K562 (cell line): ENCODE data around the gene UIMC1. TPM values are rescaled to one million over a fixed set of nuclear protein-coding genes. Genes with fewer than 3 reads are reported as not detected.

Experiments
- ATAC-seq: fragments of 200-7000 bp; cut with Tn5 transposase; 3 replicates; pipeline ENCODE4 v1.9.1; 2020; ENCODE audit warnings: moderate library complexity
- BruUV-seq: library from RNA; stranded (reverse); fragments of 400-500 nt; replicated peaks from 2 replicates; lab custom pipeline; 2021; lab: Mats Ljungman, UMichigan
- CTCF ChIA-PET: fragments of 300-600 bp; formaldehyde crosslinking; extraction: SDS; loops from one replicate; lab custom pipeline; 2021; ENCODE audit warnings: low intra/inter-chr PET ratio; lab: Yijun Ruan, JAX
- POLR2A ChIA-PET: fragments of 300-600, 350-650 bp; sonication (Branson Sonifier 250); formaldehyde crosslinking; extraction: SDS; loops from one replicate; lab custom pipeline; 2021; ENCODE audit warnings: antibody characterized with exemption, inconsistent platforms; lab: Yijun Ruan, JAX
- DNase-seq, 4 experiments: peaks; one replicate each; pipeline versions ENCODE4 v3.0.0 to v3.0.0-alpha.2; 2011 to 2018; ENCODE audit warnings: low spot score in 3 of 4, mixed read lengths in 3 of 4; ENCODE audit errors: extremely low read depth in 1 of 4
- FAIRE-seq: peaks from 2 replicates; lab custom pipeline; 2011; peaks lifted over from hg19 to GRCh38; lab: Jason Lieb, UNC
- H2AFZ ChIP-seq: 2 replicates; pipeline ENCODE4 v1.6.0; 2011; ENCODE audit warnings: low read depth, low read length, control low read depth, inconsistent platforms
- H3K27ac ChIP-seq: fragments of 200-600 bp; 3 replicates; pipeline ENCODE4 v1.8.0; 2011; ENCODE audit warnings: low read depth, mild to moderate bottlenecking, control low read depth, inconsistent platforms, low read length, moderate library complexity, mixed read lengths; ENCODE audit errors: extremely low read depth
- H3K27me3 ChIP-seq, 2 experiments: fragments of 300-600 bp in 1 of 2; 2 replicates in 1 of 2; 3 replicates in 1 of 2; pipeline versions ENCODE4 v1.6.0 to v1.8.0; 2011; ENCODE audit warnings: inconsistent platforms in 2 of 2, low read length in 2 of 2, mild to moderate bottlenecking in 1 of 2, mixed read lengths in 1 of 2, moderate library complexity in 1 of 2; ENCODE audit not compliant: control insufficient read depth in 2 of 2, insufficient read depth in 2 of 2
- H3K36me3 ChIP-seq: fragments of 300-600 bp; 3 replicates; pipeline ENCODE4 v1.8.0; 2011; ENCODE audit warnings: mild to moderate bottlenecking, low read length, inconsistent platforms; ENCODE audit not compliant: control insufficient read depth, insufficient read depth
- H3K4me1 ChIP-seq, 2 experiments: fragments of 200-600 bp in 1 of 2; replicated peaks in 1 of 2; 2 replicates in 1 of 2; 3 replicates in 1 of 2; pipeline versions ENCODE4 v1.5.1 to v1.8.0; 2011; ENCODE audit warnings: inconsistent platforms in 2 of 2, low read length in 2 of 2, mild to moderate bottlenecking in 1 of 2, mixed read lengths in 1 of 2, moderate library complexity in 1 of 2; ENCODE audit not compliant: control insufficient read depth in 2 of 2, insufficient read depth in 2 of 2
- H3K4me2 ChIP-seq: 2 replicates; pipeline ENCODE4 v1.6.1; 2011; ENCODE audit warnings: low read length, control low read depth, inconsistent platforms, mixed read lengths; ENCODE audit not compliant: insufficient read depth
- H3K4me3 ChIP-seq: fragments of 200-600 bp; sonication (generic), shearing (Covaris generic); 2 replicates; pipeline ENCODE4 v1.5.1; 2016; ENCODE audit warnings: control low read depth, inconsistent platforms
- H3K79me2 ChIP-seq: fragments of 200-600 bp; 3 replicates; pipeline ENCODE4 v1.8.0; 2011; ENCODE audit warnings: low read length, inconsistent platforms; ENCODE audit not compliant: control insufficient read depth, insufficient read depth
- H3K9ac ChIP-seq, 2 experiments: 2 replicates each; pipeline versions ENCODE4 v1.6.0 to v1.6.1; 2011; ENCODE audit warnings: low read depth in 2 of 2, low read length in 2 of 2, control low read depth in 1 of 2, inconsistent platforms in 1 of 2, mild to moderate bottlenecking in 1 of 2, mixed read lengths in 1 of 2; ENCODE audit not compliant: insufficient read depth in 1 of 2
- H3K9me1 ChIP-seq: one replicate; pipeline ENCODE4 v1.6.0; 2011; ENCODE audit warnings: inconsistent platforms, mild to moderate bottlenecking, low read length, moderate library complexity; ENCODE audit not compliant: control insufficient read depth, insufficient read depth
- H3K9me3 ChIP-seq: replicated peaks from 2 replicates; pipeline ENCODE4 v1.5.1; 2011; ENCODE audit warnings: low read depth, low read length, inconsistent platforms; ENCODE audit not compliant: control insufficient read depth, insufficient read depth
- H4K20me1 ChIP-seq: replicated peaks from 2 replicates; pipeline ENCODE4 v1.6.1; 2011; ENCODE audit warnings: low read length, inconsistent platforms, mixed read lengths; ENCODE audit not compliant: control insufficient read depth, insufficient read depth
- ARID2 ChIP-seq: fragments of 450-650 bp; IDR thresholded peaks from 2 replicates; pipeline ENCODE4 v1.6.1; 2017; ENCODE audit warnings: antibody characterized with exemption, mild to moderate bottlenecking
- GTF2B ChIP-seq: IDR thresholded peaks from 2 replicates; pipeline ENCODE4 v1.6.1; 2011; ENCODE audit not compliant: insufficient read length; ENCODE audit errors: extremely low read depth
- MTA1 ChIP-seq: fragments of 450-650 bp; IDR thresholded peaks from 2 replicates; pipeline ENCODE4 v1.6.1; 2017; ENCODE audit warnings: borderline replicate concordance
- MYC ChIP-seq, 2 experiments: fragments of 250-450 bp in 1 of 2; sonication (Bioruptor Pico) in 1 of 2; IDR thresholded peaks; 2 replicates each; pipeline versions ENCODE4 v1.5.1 to v1.6.1; 2012 to 2021; ENCODE audit warnings: low read depth in 2 of 2, borderline replicate concordance in 1 of 2, improper control_type of control experiment in 1 of 2, low read length in 1 of 2, mild to moderate bottlenecking in 1 of 2, moderate library complexity in 1 of 2
- POLR2B ChIP-seq: fragments of 450-650 bp; IDR thresholded peaks from 2 replicates; pipeline ENCODE4 v1.6.1; 2018; ENCODE audit warnings: low read depth; ENCODE audit not compliant: partially characterized antibody
- ZNF217 ChIP-seq: sonication (generic); formaldehyde crosslinking; IDR thresholded peaks from 2 replicates; pipeline ENCODE4 v1.8.0; 2022; ENCODE audit warnings: mild to moderate bottlenecking, missing genetic modification reagents
- ZNF280A ChIP-seq: fragments of 450-650 bp; IDR thresholded peaks from 2 replicates; pipeline ENCODE4 v1.6.1; 2018; ENCODE audit warnings: mild to moderate bottlenecking, low read depth; ENCODE audit not compliant: partially characterized antibody
- WGBS: fragments of 100-300 bp; shearing (Covaris generic); methylation state at CpG from one replicate; pipeline ENCODE4 v1.1.6; 2016; ENCODE audit warnings: low coverage, mixed read lengths; ENCODE audit not compliant: insufficient coverage; ENCODE audit errors: missing lambda C conversion rate; 5-methylcytosine and 5-hydroxymethylcytosine counted together
- in situ Hi-C: fragments of 300-500 bp; cut with MboI; formaldehyde crosslinking; loops from 4 replicates; pipeline ENCODE4 v1.15.0; 2018; ENCODE audit warnings: inconsistent platforms, mixed read lengths
- intact Hi-C: fragments of 100-400 bp; cut with micrococcal nuclease; formaldehyde crosslinking; loops from 2 replicates; pipeline ENCODE4 v1.14.2; 2022
- polyA plus RNA-seq, 8 experiments: library from polyadenylated mRNA; depleted of rRNA in 4 of 8; stranded (reverse) in 5 of 8; unstranded in 3 of 8; fragments of >200 nt; fragmentation: Nextera tagmentation in 2 of 8; fragmentation: Illumina TruSeq in 1 of 8; extraction: Ambion mirVana in 2 of 8; extraction: Trizol in 1 of 8; gene quantifications; 2 replicates each; pipeline versions ENCODE4 v1.2.1 to v1.2.3, GENCODE V29; 2011 to 2014; ENCODE audit warnings: inconsistent platforms in 1 of 8, missing spikeins in 1 of 8
- total RNA-seq, 7 experiments: library from RNA; depleted of rRNA in 6 of 7; stranded (reverse); fragments of >200 nt in 6 of 7; fragmentation: Illumina TruSeq in 2 of 7; extraction: Trizol in 2 of 7; gene quantifications; 2 replicates each; pipeline versions ENCODE4 v1.2.1 to v1.2.3, GENCODE V29; 2011 to 2021; ENCODE audit warnings: low replicate concordance in 1 of 7
- TF ChIP-seq, protein P1 (sequence below): sonication (generic); formaldehyde crosslinking; IDR thresholded peaks from 2 replicates; pipeline ENCODE4 v1.8.0; 2022; ENCODE audit warnings: mild to moderate bottlenecking, low read depth, missing genetic modification reagents

Gene UIMC1
- total and polyA plus RNA-seq, 9 of the 15 experiments (the other 6 are each of a cell fraction or from before 2014, with no cell fraction given) = 14.9 to 51.7 (median 36.8) TPM

DNA sequence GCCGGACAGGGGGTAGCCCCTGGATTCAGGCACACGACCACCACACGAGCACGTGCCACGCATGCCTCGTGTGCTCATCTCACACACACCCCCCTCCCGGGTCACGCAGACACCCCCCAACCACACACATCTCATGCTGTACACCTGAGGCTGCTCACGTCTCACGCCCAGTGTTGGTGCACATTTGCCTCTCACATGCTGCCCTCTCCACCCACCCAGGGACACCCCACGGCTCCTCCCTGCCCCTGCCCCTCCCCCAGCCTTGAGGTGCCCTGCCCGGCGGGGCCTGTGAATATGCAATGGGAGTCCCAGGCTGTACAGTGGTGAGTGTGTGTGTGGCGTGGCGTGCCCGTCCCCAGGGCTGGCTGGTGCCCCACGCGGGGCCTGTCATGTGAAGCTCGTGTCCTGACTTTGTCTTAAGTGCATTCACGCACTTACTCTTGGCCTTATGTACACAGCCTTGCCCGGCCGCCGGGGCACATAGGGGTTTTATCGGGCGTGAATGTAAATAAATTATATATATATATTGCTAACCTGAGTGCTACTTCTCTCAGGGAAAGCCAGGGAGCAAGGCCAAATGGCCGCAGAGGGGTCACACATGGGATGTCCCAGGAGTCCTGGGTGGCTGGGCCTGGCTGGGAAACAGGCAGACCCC lies 126.1 kb downstream of the UIMC1 start:
- DNase-seq (no peak), ATAC-seq (no peak), FAIRE-seq (no peak)
- CTCF ChIA-PET = no interaction called here
- Histone ChIP-seq H2AFZ (no peak overlapping the region), H4K20me1 (peaks cover 34% of the 10 kb centered on the region), H3K9ac (no peak overlapping the region; a peak in 2 of 4 replicates), H3K36me3 (no peaks in the 10 kb centered on the region), H3K79me2 (no peaks in the 10 kb centered on the region), H3K27ac (no peak overlapping the region), H3K4me2 (no peak overlapping the region), H3K4me1 (peaks cover 0 to 43% of the 10 kb centered on the region in 2 experiments; a peak in 2 of 5 replicates), H3K9me1 (peaks cover 12% of the 10 kb centered on the region), H3K27me3 (peaks cover 80 to 97% of the 10 kb centered on the region in 2 experiments), H3K4me3 (no peak overlapping the region), H3K9me3 (no peaks in the 10 kb centered on the region)
- 5% methylated on average over 23 of the region's 26 CpGs for WGBS
- intact Hi-C loops = no loop called here
- in situ Hi-C loops = no loop called here
- TF ChIP-seq ARID2 (no peak), ZNF280A (no peak), MYC (IDR thresholded peaks at IDR 0.05; ENCODE audit: low read depth, low read length) (no peak), MYC (CRISPR knock-in tag; IDR thresholded peaks at IDR 0.05; ENCODE audit: borderline replicate concordance, low read depth) (no peak), POLR2B (no peak), GTF2B (no peak), ZNF217 (CRISPR knock-in tag) (no peak), MTA1 (no peak)
- TF ChIP-seq, protein P1, sequence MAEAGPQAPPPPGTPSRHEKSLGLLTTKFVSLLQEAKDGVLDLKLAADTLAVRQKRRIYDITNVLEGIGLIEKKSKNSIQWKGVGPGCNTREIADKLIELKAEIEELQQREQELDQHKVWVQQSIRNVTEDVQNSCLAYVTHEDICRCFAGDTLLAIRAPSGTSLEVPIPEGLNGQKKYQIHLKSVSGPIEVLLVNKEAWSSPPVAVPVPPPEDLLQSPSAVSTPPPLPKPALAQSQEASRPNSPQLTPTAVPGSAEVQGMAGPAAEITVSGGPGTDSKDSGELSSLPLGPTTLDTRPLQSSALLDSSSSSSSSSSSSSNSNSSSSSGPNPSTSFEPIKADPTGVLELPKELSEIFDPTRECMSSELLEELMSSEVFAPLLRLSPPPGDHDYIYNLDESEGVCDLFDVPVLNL (CRISPR knock-in tag) = no peak
- POLR2A ChIA-PET = no interaction called here
- BruUV-seq = no TSS peak
